Activated naive CD4-positive, alpha-beta T cell treated with anti-CD3 and anti-CD28 coated beads for 36 hours (primary cell): ENCODE data around the gene SPTB. TPM values are rescaled to one million over a fixed set of nuclear protein-coding genes. Genes with fewer than 3 reads are reported as not detected.

Source experiments
- CTCF ChIA-PET: fragments of 350-600 bp; sonication (Branson Sonifier 250); formaldehyde crosslinking; loops from one replicate; lab custom pipeline; 2021; ENCODE audit warnings: antibody characterized with exemption; lab: Charles Lee
- DNase-seq: peaks from one replicate; pipeline ENCODE4 v3.0.0-alpha.2; 2020
- H3K27ac Mint-ChIP-seq: one replicate; pipeline ENCODE4 v1.8.0; 2021; ENCODE audit warnings: mild to moderate bottlenecking, mixed read lengths
- H3K27me3 Mint-ChIP-seq: one replicate; pipeline ENCODE4 v1.8.0; 2021; ENCODE audit warnings: low read depth, mixed read lengths
- H3K36me3 Mint-ChIP-seq: one replicate; pipeline ENCODE4 v1.8.0; 2021; ENCODE audit warnings: low read depth, mixed read lengths
- H3K4me1 Mint-ChIP-seq: one replicate; pipeline ENCODE4 v1.8.0; 2021; ENCODE audit warnings: low read depth, mixed read lengths
- H3K4me3 Mint-ChIP-seq: one replicate; pipeline ENCODE4 v1.8.0; 2021; ENCODE audit warnings: mild to moderate bottlenecking, moderate library complexity, mixed read lengths
- H3K9me3 Mint-ChIP-seq: one replicate; pipeline ENCODE4 v1.8.0; 2021; ENCODE audit warnings: mixed read lengths
- intact Hi-C: fragments of 100-400 bp; cut with micrococcal nuclease; formaldehyde crosslinking; loops from one replicate; pipeline ENCODE4 v1.15.1; 2023
- total RNA-seq, 2 experiments: library from RNA; stranded (reverse); gene quantifications; one replicate each; pipeline ENCODE4 v1.2.3, GENCODE V29; 2021

The SPTB gene
- total RNA-seq, 2 experiments from 2014 or later: 0.42 to 0.55 TPM

DNA sequence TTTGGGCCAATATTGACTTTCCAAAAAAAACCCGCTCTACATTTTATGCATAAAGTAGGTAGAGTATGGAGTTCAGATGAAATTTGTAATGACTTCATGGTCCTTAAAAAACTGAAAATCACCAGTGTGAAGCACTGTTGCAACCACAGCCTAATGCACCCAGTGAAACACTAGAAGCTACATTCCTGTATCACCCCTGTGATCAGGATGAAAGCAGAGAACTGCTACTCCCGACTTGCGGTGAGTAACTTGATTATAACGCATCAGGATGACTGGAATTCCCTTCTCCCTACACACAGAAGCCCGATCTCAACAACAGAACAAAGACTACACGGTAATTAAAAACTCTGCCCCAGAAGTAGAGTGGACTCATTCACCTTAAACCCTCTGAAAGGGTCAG is 33.8 kb downstream of the SPTB start:
- CTCF ChIA-PET: no interaction called here
- H3K27me3 Mint-ChIP-seq: peaks cover 23% of the 10 kb centered on the region

DNA sequence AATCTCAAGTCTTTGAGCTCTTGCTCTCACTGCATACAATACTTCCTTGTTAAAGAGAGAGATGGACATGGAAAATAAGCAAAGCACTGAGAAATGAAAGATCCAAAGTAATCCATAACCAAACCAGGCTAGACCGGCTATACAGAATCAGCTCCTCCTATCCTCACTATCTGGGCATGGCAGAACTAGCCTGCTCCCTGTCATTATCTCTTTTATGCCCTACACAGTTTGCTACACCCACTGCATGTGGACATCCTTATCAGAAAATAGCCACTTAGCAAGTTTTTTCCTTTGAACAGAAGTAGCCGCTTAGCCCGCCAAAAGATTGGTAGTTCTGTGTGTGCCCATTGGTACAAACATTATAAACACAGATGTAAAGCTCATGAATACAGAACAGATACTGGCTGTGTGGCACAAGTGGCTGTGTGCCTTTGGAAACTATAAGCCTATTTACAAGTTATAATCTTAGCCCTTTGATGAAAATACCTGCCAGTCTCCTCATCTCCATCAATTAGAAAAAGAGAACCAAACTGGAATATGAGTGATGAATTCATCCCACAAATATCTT is 34.7 kb downstream of the SPTB start:
- peaks cover 21% of the 10 kb centered on the region for H3K27me3 Mint-ChIP-seq
- intact Hi-C loops: no loop called here

More for the DNA sequence above, 33.8 kb downstream of the SPTB start:
- intact Hi-C loops: no loop called here
- no peaks in the 10 kb centered on the region for H3K9me3 Mint-ChIP-seq
- H3K27ac Mint-ChIP-seq: no peak overlapping the region
- H3K4me1 Mint-ChIP-seq: peaks cover 7% of the 10 kb centered on the region
- no peak overlapping the region for H3K4me3 Mint-ChIP-seq
- DNase-seq: no peak
- no peaks in the 10 kb centered on the region for H3K36me3 Mint-ChIP-seq

GRCh38 chr14:64844272-64844671 is 35.4 kb downstream of the SPTB start:
- Mint-ChIP-seq H3K4me3 (no peak overlapping the region), H3K9me3 (no peaks in the 10 kb centered on the region), H3K4me1 (peaks cover 7% of the 10 kb centered on the region), H3K27me3 (peaks cover 19% of the 10 kb centered on the region), H3K36me3 (no peaks in the 10 kb centered on the region), H3K27ac (no peak overlapping the region)
- CTCF ChIA-PET: interaction anchor here (0.6 kb wide), 2 partner anchors 49 to 180 kb away, joined by 3 to 4 read pairs; no protein-coding TSS in a partner anchor
- intact Hi-C loops: no loop called here
- DNase-seq: no peak

More for the DNA sequence above, 34.7 kb downstream of the SPTB start:
- Mint-ChIP-seq H3K4me1 (peaks cover 7% of the 10 kb centered on the region), H3K27ac (no peak overlapping the region), H3K36me3 (no peaks in the 10 kb centered on the region), H3K9me3 (no peaks in the 10 kb centered on the region), H3K4me3 (no peak overlapping the region)
- DNase-seq: no peak
- CTCF ChIA-PET: no interaction called here

- no peaks in the 10 kb centered on the region for H3K36me3 Mint-ChIP-seq
- intact Hi-C loops: no loop called here
- no peak overlapping the region for H3K4me3 Mint-ChIP-seq
- DNase-seq: no peak
- H3K27me3 Mint-ChIP-seq: peaks cover 21% of the 10 kb centered on the region
- H3K9me3 Mint-ChIP-seq: no peaks in the 10 kb centered on the region
- peaks cover 7% of the 10 kb centered on the region for H3K4me1 Mint-ChIP-seq
- CTCF ChIA-PET: no interaction called here
- no peak overlapping the region for H3K27ac Mint-ChIP-seq
These were observed 36.2 kb downstream of the SPTB start for GRCh38 chr14:64843548-64843947.

- CTCF ChIA-PET: interaction anchor here (0.6 to 0.9 kb wide), 2 partner anchors 41 to 49 kb away, joined by 3 read pairs; no protein-coding TSS in a partner anchor
- intact Hi-C loops: no loop called here
- no peak for DNase-seq
- Mint-ChIP-seq H3K4me1 (no peaks in the 10 kb centered on the region), H3K27me3 (peaks cover 21% of the 10 kb centered on the region), H3K4me3 (no peak overlapping the region), H3K27ac (no peak overlapping the region), H3K9me3 (no peaks in the 10 kb centered on the region), H3K36me3 (no peaks in the 10 kb centered on the region)
These were observed 37.6 kb downstream of the SPTB start for GRCh38 chr14:64841772-64842750.

- Mint-ChIP-seq H3K27ac (no peak overlapping the region), H3K27me3 (peaks cover 24% of the 10 kb centered on the region), H3K9me3 (no peaks in the 10 kb centered on the region), H3K4me3 (no peak overlapping the region), H3K4me1 (no peaks in the 10 kb centered on the region), H3K36me3 (no peaks in the 10 kb centered on the region)
- intact Hi-C loops: no loop called here
- DNase-seq: no peak
- CTCF ChIA-PET: no interaction called here
These were observed 38.5 kb downstream of the SPTB start for GRCh38 chr14:64841121-64841651.

DNA sequence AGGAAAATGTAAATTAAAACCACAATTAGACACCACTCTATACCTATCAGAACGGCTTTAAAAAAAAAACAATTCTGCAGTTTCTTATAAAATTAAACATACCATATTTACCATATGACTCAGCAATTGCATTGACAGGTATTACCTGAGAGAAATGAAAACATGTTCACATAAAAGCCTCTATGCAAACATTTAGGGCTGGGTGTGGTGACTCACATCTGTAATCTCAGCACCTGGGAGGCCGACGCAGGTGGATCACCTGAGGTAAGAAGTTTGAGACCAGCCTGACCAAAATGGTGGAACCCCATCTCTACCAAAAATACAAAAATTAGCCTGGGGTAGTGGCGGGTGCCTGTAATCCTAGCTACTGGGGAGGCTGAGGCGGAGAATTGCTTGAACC is 41.1 kb downstream of the SPTB start:
- CTCF ChIA-PET: no interaction called here
- Mint-ChIP-seq H3K36me3 (no peaks in the 10 kb centered on the region), H3K27ac (no peak overlapping the region), H3K9me3 (no peaks in the 10 kb centered on the region), H3K27me3 (peaks cover 21% of the 10 kb centered on the region), H3K4me1 (no peaks in the 10 kb centered on the region), H3K4me3 (no peak overlapping the region)
- DNase-seq: no peak
- intact Hi-C loops: no loop called here

DNA sequence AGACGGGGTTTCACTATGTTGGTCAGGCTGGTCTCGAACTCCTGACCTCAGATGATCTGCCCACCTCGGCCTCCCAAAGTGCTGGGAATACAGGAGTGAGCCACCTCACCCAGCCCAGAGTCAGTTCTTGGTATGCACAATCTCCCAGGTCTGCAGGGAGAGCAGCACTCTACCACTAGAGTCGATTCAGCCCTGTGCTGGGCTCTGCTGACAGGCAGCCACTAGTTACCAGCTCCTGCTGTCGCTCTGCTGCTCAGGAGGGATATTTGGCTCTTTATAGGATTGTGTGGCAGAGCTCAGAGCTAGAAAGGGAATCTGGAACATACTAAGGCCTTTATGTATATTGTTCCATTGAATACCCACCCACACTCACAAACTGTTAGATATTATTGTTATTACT is 44.3 kb downstream of the SPTB start:
- H3K27ac Mint-ChIP-seq: no peak overlapping the region
- H3K4me1 Mint-ChIP-seq: no peaks in the 10 kb centered on the region
- no peak for DNase-seq
- no peak overlapping the region for H3K4me3 Mint-ChIP-seq
- CTCF ChIA-PET: interaction anchor here (0.6 to 1.5 kb wide), 2 partner anchors 12 to 56 kb away, joined by 3 to 14 read pairs; no protein-coding TSS in a partner anchor
- H3K36me3 Mint-ChIP-seq: no peaks in the 10 kb centered on the region
- H3K9me3 Mint-ChIP-seq: no peaks in the 10 kb centered on the region
- H3K27me3 Mint-ChIP-seq: peaks cover 6% of the 10 kb centered on the region
- intact Hi-C loops: no loop called here

DNA sequence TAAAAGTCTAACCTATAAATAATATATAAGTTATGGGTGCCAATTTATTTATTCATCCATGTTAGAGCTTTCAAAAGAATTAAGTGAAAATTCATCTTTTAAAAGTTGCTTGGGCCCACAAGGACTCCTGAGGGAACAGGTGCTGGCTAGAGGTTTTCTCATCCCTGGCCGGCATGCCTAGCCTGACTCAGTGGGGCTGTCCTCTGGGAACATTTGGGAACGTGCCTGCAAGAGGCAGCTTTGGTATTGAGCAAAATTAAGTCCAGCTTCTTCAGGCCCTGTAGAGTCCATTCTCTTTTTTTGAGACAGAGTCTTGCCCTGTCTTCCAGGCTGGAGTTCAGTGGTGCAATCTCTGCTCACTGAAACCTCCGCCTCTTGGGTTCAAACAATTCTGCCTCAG is 44.7 kb downstream of the SPTB start:
- Mint-ChIP-seq H3K4me3 (no peak overlapping the region), H3K36me3 (no peaks in the 10 kb centered on the region), H3K9me3 (no peaks in the 10 kb centered on the region), H3K27me3 (peaks cover 6% of the 10 kb centered on the region), H3K4me1 (no peaks in the 10 kb centered on the region), H3K27ac (no peak overlapping the region)
- CTCF ChIA-PET: interaction anchor here (1.5 kb wide), 1 partner anchor 11 kb away, joined by 14 read pairs; no protein-coding TSS in a partner anchor
- no peak for DNase-seq
- intact Hi-C loops: no loop called here

GRCh38 chr14:64831419-64831818 is 48.3 kb downstream of the SPTB start:
- Mint-ChIP-seq H3K36me3 (no peaks in the 10 kb centered on the region), H3K9me3 (no peaks in the 10 kb centered on the region), H3K4me1 (no peaks in the 10 kb centered on the region), H3K4me3 (no peak overlapping the region), H3K27ac (no peak overlapping the region), H3K27me3 (peaks cover under 1% of the 10 kb centered on the region)
- CTCF ChIA-PET: interaction anchor here (1.0 kb wide), 1 partner anchor 30 kb away, joined by 3 read pairs; no protein-coding TSS in a partner anchor
- no peak for DNase-seq
- intact Hi-C loops: no loop called here

- no peak for DNase-seq
- intact Hi-C loops: no loop called here
- H3K27ac Mint-ChIP-seq: no peak overlapping the region
- no peak overlapping the region for H3K4me3 Mint-ChIP-seq
- H3K9me3 Mint-ChIP-seq: no peaks in the 10 kb centered on the region
- H3K4me1 Mint-ChIP-seq: no peaks in the 10 kb centered on the region
- CTCF ChIA-PET: interaction anchor here (0.7 to 2.3 kb wide), 3 partner anchors 30 to 75 kb away, joined by 3 to 11 read pairs (median 3); no protein-coding TSS in a partner anchor
- H3K36me3 Mint-ChIP-seq: no peaks in the 10 kb centered on the region
- H3K27me3 Mint-ChIP-seq: no peaks in the 10 kb centered on the region
These were observed 48.7 kb downstream of the SPTB start for GRCh38 chr14:64830961-64831360.

GRCh38 chr14:64828071-64828470 is 51.6 kb downstream of the SPTB start:
- intact Hi-C loops: no loop called here
- Mint-ChIP-seq H3K4me3 (no peak overlapping the region), H3K4me1 (peaks cover 4% of the 10 kb centered on the region), H3K27ac (no peak overlapping the region), H3K36me3 (no peaks in the 10 kb centered on the region), H3K27me3 (peaks cover 7% of the 10 kb centered on the region), H3K9me3 (no peaks in the 10 kb centered on the region)
- DNase-seq: no peak
- CTCF ChIA-PET: interaction anchor here (3.5 kb wide), 1 partner anchor 64 kb away, joined by 21 read pairs; no protein-coding TSS in a partner anchor
